K562 (cell line): Measurements from ENCODE around the gene CTSF. TPM values are rescaled to one million over a fixed set of nuclear protein-coding genes. Genes with fewer than 3 reads are reported as not detected.

ENCODE experiments used
- ATAC-seq: fragments of 200-7000 bp; cut with Tn5 transposase; 3 replicates; pipeline ENCODE4 v1.9.1; 2020; ENCODE audit warnings: moderate library complexity
- BruUV-seq: library from RNA; stranded (reverse); fragments of 400-500 nt; replicated peaks from 2 replicates; lab custom pipeline; 2021; lab: Mats Ljungman, UMichigan
- CTCF ChIA-PET: fragments of 300-600 bp; formaldehyde crosslinking; extraction: SDS; loops from one replicate; lab custom pipeline; 2021; ENCODE audit warnings: low intra/inter-chr PET ratio; lab: Yijun Ruan, JAX
- POLR2A ChIA-PET: fragments of 300-600, 350-650 bp; sonication (Branson Sonifier 250); formaldehyde crosslinking; extraction: SDS; loops from one replicate; lab custom pipeline; 2021; ENCODE audit warnings: antibody characterized with exemption, inconsistent platforms; lab: Yijun Ruan, JAX
- DNase-seq, 4 experiments: peaks; one replicate each; pipeline versions ENCODE4 v3.0.0 to v3.0.0-alpha.2; 2011 to 2018; ENCODE audit warnings: low spot score in 3 of 4, mixed read lengths in 3 of 4; ENCODE audit errors: extremely low read depth in 1 of 4
- FAIRE-seq: peaks from 2 replicates; lab custom pipeline; 2011; peaks lifted over from hg19 to GRCh38; lab: Jason Lieb, UNC
- H2AFZ ChIP-seq: 2 replicates; pipeline ENCODE4 v1.6.0; 2011; ENCODE audit warnings: low read depth, low read length, control low read depth, inconsistent platforms
- H3K27ac ChIP-seq: fragments of 200-600 bp; 3 replicates; pipeline ENCODE4 v1.8.0; 2011; ENCODE audit warnings: low read depth, mild to moderate bottlenecking, control low read depth, inconsistent platforms, low read length, moderate library complexity, mixed read lengths; ENCODE audit errors: extremely low read depth
- H3K27me3 ChIP-seq, 2 experiments: fragments of 300-600 bp in 1 of 2; 2 replicates in 1 of 2; 3 replicates in 1 of 2; pipeline versions ENCODE4 v1.6.0 to v1.8.0; 2011; ENCODE audit warnings: inconsistent platforms in 2 of 2, low read length in 2 of 2, mild to moderate bottlenecking in 1 of 2, mixed read lengths in 1 of 2, moderate library complexity in 1 of 2; ENCODE audit not compliant: control insufficient read depth in 2 of 2, insufficient read depth in 2 of 2
- H3K36me3 ChIP-seq: fragments of 300-600 bp; 3 replicates; pipeline ENCODE4 v1.8.0; 2011; ENCODE audit warnings: mild to moderate bottlenecking, low read length, inconsistent platforms; ENCODE audit not compliant: control insufficient read depth, insufficient read depth
- H3K4me1 ChIP-seq, 2 experiments: fragments of 200-600 bp in 1 of 2; replicated peaks in 1 of 2; 2 replicates in 1 of 2; 3 replicates in 1 of 2; pipeline versions ENCODE4 v1.5.1 to v1.8.0; 2011; ENCODE audit warnings: inconsistent platforms in 2 of 2, low read length in 2 of 2, mild to moderate bottlenecking in 1 of 2, mixed read lengths in 1 of 2, moderate library complexity in 1 of 2; ENCODE audit not compliant: control insufficient read depth in 2 of 2, insufficient read depth in 2 of 2
- H3K4me2 ChIP-seq: 2 replicates; pipeline ENCODE4 v1.6.1; 2011; ENCODE audit warnings: low read length, control low read depth, inconsistent platforms, mixed read lengths; ENCODE audit not compliant: insufficient read depth
- H3K4me3 ChIP-seq: fragments of 200-600 bp; sonication (generic), shearing (Covaris generic); 2 replicates; pipeline ENCODE4 v1.5.1; 2016; ENCODE audit warnings: control low read depth, inconsistent platforms
- H3K79me2 ChIP-seq: fragments of 200-600 bp; 3 replicates; pipeline ENCODE4 v1.8.0; 2011; ENCODE audit warnings: low read length, inconsistent platforms; ENCODE audit not compliant: control insufficient read depth, insufficient read depth
- H3K9ac ChIP-seq, 2 experiments: 2 replicates each; pipeline versions ENCODE4 v1.6.0 to v1.6.1; 2011; ENCODE audit warnings: low read depth in 2 of 2, low read length in 2 of 2, control low read depth in 1 of 2, inconsistent platforms in 1 of 2, mild to moderate bottlenecking in 1 of 2, mixed read lengths in 1 of 2; ENCODE audit not compliant: insufficient read depth in 1 of 2
- H3K9me1 ChIP-seq: one replicate; pipeline ENCODE4 v1.6.0; 2011; ENCODE audit warnings: inconsistent platforms, mild to moderate bottlenecking, low read length, moderate library complexity; ENCODE audit not compliant: control insufficient read depth, insufficient read depth
- H3K9me3 ChIP-seq: replicated peaks from 2 replicates; pipeline ENCODE4 v1.5.1; 2011; ENCODE audit warnings: low read depth, low read length, inconsistent platforms; ENCODE audit not compliant: control insufficient read depth, insufficient read depth
- H4K20me1 ChIP-seq: replicated peaks from 2 replicates; pipeline ENCODE4 v1.6.1; 2011; ENCODE audit warnings: low read length, inconsistent platforms, mixed read lengths; ENCODE audit not compliant: control insufficient read depth, insufficient read depth
- CBX3 ChIP-seq, 2 experiments: IDR thresholded peaks; 1 replicate in 1 of 2; 2 replicates in 1 of 2; pipeline ENCODE4 v1.6.1; 2012; ENCODE audit warnings: inconsistent platforms in 2 of 2, low read length in 2 of 2, borderline replicate concordance in 1 of 2, control low read depth in 1 of 2
- LCOR ChIP-seq: sonication (generic); formaldehyde crosslinking; IDR thresholded peaks from 2 replicates; pipeline ENCODE4 v1.8.0; 2022; ENCODE audit warnings: mild to moderate bottlenecking, missing genetic modification reagents
- MTA2 ChIP-seq: fragments of 450-650 bp; IDR thresholded peaks from 2 replicates; pipeline ENCODE4 v1.6.1; 2016; ENCODE audit warnings: low read depth
- POLR3A ChIP-seq: IDR thresholded peaks from 2 replicates; pipeline ENCODE4 v1.6.1; 2011; ENCODE audit warnings: borderline replicate concordance, mild to moderate bottlenecking, moderate library complexity; ENCODE audit not compliant: insufficient read length, insufficient read depth; ENCODE audit errors: extremely low read depth
- ZBTB2 ChIP-seq: fragments of 450-650 bp; IDR thresholded peaks from 2 replicates; pipeline ENCODE4 v1.6.1; 2016; ENCODE audit warnings: antibody characterized with exemption
- ZNF282 ChIP-seq: sonication (generic); formaldehyde crosslinking; IDR thresholded peaks from 2 replicates; pipeline ENCODE4 v1.8.1; 2023; ENCODE audit warnings: missing genetic modification reagents
- WGBS: fragments of 100-300 bp; shearing (Covaris generic); methylation state at CpG from one replicate; pipeline ENCODE4 v1.1.6; 2016; ENCODE audit warnings: low coverage, mixed read lengths; ENCODE audit not compliant: insufficient coverage; ENCODE audit errors: missing lambda C conversion rate; 5-methylcytosine and 5-hydroxymethylcytosine counted together
- in situ Hi-C: fragments of 300-500 bp; cut with MboI; formaldehyde crosslinking; loops from 4 replicates; pipeline ENCODE4 v1.15.0; 2018; ENCODE audit warnings: inconsistent platforms, mixed read lengths
- intact Hi-C: fragments of 100-400 bp; cut with micrococcal nuclease; formaldehyde crosslinking; loops from 2 replicates; pipeline ENCODE4 v1.14.2; 2022
- polyA plus RNA-seq, 8 experiments: library from polyadenylated mRNA; depleted of rRNA in 4 of 8; stranded (reverse) in 5 of 8; unstranded in 3 of 8; fragments of >200 nt; fragmentation: Nextera tagmentation in 2 of 8; fragmentation: Illumina TruSeq in 1 of 8; extraction: Ambion mirVana in 2 of 8; extraction: Trizol in 1 of 8; gene quantifications; 2 replicates each; pipeline versions ENCODE4 v1.2.1 to v1.2.3, GENCODE V29; 2011 to 2014; ENCODE audit warnings: inconsistent platforms in 1 of 8, missing spikeins in 1 of 8
- total RNA-seq, 7 experiments: library from RNA; depleted of rRNA in 6 of 7; stranded (reverse); fragments of >200 nt in 6 of 7; fragmentation: Illumina TruSeq in 2 of 7; extraction: Trizol in 2 of 7; gene quantifications; 2 replicates each; pipeline versions ENCODE4 v1.2.1 to v1.2.3, GENCODE V29; 2011 to 2021; ENCODE audit warnings: low replicate concordance in 1 of 7

Gene CTSF
- total and polyA plus RNA-seq, 9 of the 15 experiments (the other 6 are each of a cell fraction or from before 2014, with no cell fraction given): 0.41 to 10.5 (median 3.8) TPM

DNA sequence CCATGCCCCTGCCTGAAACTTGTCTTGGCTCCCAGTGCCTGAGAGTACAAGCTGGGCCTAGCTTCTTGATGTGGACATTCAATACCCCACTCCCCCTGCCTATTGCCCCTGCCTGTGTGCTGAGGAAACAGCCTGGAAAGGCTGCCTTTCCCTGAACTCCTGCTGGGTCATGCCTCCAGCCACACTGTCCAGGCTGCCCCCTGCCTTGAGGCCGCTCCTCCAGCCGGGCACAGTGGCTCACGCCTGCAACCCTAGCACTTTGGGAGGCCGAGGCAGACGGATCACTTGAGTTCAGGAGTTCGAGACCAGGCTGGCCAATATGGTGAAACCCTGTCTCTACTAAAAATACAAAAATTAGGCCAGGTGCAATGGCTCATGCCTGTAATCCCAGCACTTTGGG is 34.7 kb upstream of the CTSF start:
- POLR2A ChIA-PET: interaction anchor here (0.7 to 5.3 kb wide), 2 partner anchors 11 to 13 kb away, joined by 3 to 34 read pairs; partner anchors contain the start of gene RBM14

DNA sequence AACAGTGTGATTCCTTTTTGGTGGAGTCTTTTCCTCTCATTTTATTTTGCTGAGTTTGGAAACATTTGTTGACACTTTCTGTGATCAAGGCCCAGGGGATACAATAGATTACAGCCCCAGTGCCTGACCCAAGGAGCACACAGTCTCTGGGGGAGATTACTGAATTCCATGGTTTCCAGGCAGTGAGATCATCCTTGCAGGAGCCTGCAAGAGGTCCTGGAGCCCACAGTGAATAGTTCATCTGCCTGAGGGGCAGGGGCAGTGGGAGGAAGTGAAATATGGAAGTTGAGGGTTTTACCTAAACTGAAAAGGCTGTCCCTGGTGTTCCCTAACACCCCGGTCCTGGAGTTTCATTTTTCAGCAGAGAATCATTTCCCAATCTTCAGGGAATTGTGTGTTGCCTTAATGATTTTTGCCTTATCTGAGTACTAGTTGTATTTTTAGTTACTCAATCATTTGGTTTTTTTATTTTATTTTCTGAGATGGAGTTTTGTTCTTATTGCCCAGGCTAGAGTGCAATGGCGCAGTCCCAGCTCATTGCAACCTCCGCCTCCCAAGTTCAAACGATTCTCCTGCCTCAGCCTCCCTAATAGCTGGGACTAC is 32.3 kb upstream of the CTSF start:
- ChIA-PET POLR2A (interaction anchor here (0.6 to 1.0 kb wide), 2 partner anchors 37 to 113 kb away, joined by 3 read pairs; no protein-coding TSS in a partner anchor), CTCF (no interaction called here)
- in situ Hi-C loops: no loop called here
- 86% methylated on average over 4 of the region's 4 CpGs for WGBS
- H3K9me1 ChIP-seq: no peaks in the 10 kb centered on the region
- DNase-seq (peak in 1 of 4 experiments; percentile 3), ATAC-seq (no peak)
- no peak overlapping the region; a peak in 1 of 4 replicates for H3K9ac ChIP-seq
- H3K79me2 ChIP-seq: peaks cover 4% of the 10 kb centered on the region
- peaks cover 7 to 28% of the 10 kb centered on the region in 2 experiments for H3K4me1 ChIP-seq
- H3K36me3 ChIP-seq: peaks cover 60% of the 10 kb centered on the region; the same call in 2 of the 3 replicates
- H4K20me1 ChIP-seq: no peaks in the 10 kb centered on the region
- no peak for TF ChIP-seq POLR3A
- no peak for TF ChIP-seq LCOR (CRISPR knock-in tag)
- no peak for TF ChIP-seq ZBTB2
- no peak for TF ChIP-seq ZNF282 (CRISPR knock-in tag)
- TF ChIP-seq, all 486 proteins: peak for 0
- Histone ChIP-seq H2AFZ (no peak overlapping the region), H3K4me2 (no peak overlapping the region), H3K27me3 (no peaks in the 10 kb centered on the region), H3K27ac (no peak overlapping the region), H3K4me3 (no peak overlapping the region), H3K9me3 (no peaks in the 10 kb centered on the region; the same call in 1 of the 2 replicates)
- BruUV-seq: no TSS peak
- intact Hi-C loops: no loop called here
- no peak for FAIRE-seq

More for the DNA sequence above, 34.7 kb upstream of the CTSF start:
- Histone ChIP-seq H3K4me2 (no peak overlapping the region), H3K9me3 (no peaks in the 10 kb centered on the region; the same call in 1 of the 2 replicates), H3K4me3 (no peak overlapping the region), H3K27me3 (no peaks in the 10 kb centered on the region), H2AFZ (no peak overlapping the region), H3K9ac (0 out of 4 replicates have a peak overlapping the region, but pooled peaks of 1 of the 2 experiments have one; percentile 0), H3K9me1 (no peaks in the 10 kb centered on the region)
- DNase-seq (no peak), FAIRE-seq (no peak), ATAC-seq (no peak)
- CTCF ChIA-PET: no interaction called here
- intact Hi-C loops: no loop called here
- no peak for TF ChIP-seq MTA2
- no peak for TF ChIP-seq CBX3 (IDR thresholded peaks at IDR 0.05; ENCODE audit: borderline replicate concordance in 1 of 2, low read length in 2 of 2)
- TF ChIP-seq, all 486 proteins: peak for 0
- H3K36me3 ChIP-seq: peaks cover 58% of the 10 kb centered on the region; the same call in 2 of the 3 replicates
- H3K4me1 ChIP-seq: peaks cover 3 to 18% of the 10 kb centered on the region in 2 experiments; a peak in 4 of 5 replicates
- H4K20me1 ChIP-seq: no peaks in the 10 kb centered on the region
- no peak overlapping the region for H3K27ac ChIP-seq
- H3K79me2 ChIP-seq: no peaks in the 10 kb centered on the region
- BruUV-seq: no TSS peak
- in situ Hi-C loops: no loop called here
- WGBS: 82% methylated on average over 5 of the region's 6 CpGs
